HG03439 (cell line): ENCODE results near the gene VGLL3.
"Not testable (repeated sequence)": the region's sequence is repeated elsewhere in the genome, so short reads cannot be mapped to it uniquely, and the experiment has no call there.

Experiments
- ATAC-seq: cut with Tn5 transposase; IDR thresholded peaks from one replicate; pipeline ENCODE4 v1.9.1; 2021; ENCODE audit warnings: mild to moderate bottlenecking, moderate library complexity; ENCODE audit not compliant: unreplicated experiment

The VGLL3 gene, protein sequence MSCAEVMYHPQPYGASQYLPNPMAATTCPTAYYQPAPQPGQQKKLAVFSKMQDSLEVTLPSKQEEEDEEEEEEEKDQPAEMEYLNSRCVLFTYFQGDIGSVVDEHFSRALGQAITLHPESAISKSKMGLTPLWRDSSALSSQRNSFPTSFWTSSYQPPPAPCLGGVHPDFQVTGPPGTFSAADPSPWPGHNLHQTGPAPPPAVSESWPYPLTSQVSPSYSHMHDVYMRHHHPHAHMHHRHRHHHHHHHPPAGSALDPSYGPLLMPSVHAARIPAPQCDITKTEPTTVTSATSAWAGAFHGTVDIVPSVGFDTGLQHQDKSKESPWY

DNA sequence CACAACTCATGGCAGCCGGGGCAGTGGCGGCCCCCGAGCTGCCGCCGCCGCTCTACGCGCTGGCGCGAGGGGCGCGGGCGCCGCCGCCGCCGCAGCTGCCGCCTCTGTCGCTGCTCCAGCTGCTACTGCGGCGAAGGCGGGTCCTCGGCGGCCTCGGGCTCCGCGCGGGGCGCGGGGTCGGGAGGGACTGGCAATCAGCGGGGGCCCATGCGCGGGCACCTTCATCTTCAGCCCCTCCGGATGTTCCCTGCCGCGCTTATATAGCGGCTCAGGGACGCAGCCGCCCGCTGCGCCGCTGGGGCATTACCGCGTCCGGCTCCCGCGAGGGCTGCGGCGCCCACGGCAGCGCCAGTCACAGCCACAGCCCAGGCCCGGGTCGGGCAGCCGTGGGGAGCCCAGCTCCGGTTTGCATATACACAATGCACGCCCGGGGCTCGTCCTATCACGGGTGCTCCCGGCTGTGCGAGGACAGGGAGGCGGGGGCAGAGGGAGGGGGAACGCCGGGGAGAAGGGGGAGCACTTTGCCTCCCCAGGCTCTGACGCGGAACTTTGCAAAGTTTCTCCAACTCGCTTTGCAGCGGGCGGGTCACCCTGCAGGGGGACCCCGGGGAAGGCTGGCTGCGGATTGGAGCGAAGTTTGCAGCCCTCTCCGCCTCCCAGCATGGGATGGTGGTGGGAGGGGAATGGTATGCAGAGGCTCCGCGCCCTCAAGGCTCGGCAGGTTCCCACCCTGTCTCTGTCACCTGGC is at the start of gene VGLL3:
TSS of gene VGLL3 (minus strand) at position 416 of the 748 bp plus-strand sequence. CDS start at position 10, 406 bp downstream.
- ATAC-seq: no peak

DNA sequence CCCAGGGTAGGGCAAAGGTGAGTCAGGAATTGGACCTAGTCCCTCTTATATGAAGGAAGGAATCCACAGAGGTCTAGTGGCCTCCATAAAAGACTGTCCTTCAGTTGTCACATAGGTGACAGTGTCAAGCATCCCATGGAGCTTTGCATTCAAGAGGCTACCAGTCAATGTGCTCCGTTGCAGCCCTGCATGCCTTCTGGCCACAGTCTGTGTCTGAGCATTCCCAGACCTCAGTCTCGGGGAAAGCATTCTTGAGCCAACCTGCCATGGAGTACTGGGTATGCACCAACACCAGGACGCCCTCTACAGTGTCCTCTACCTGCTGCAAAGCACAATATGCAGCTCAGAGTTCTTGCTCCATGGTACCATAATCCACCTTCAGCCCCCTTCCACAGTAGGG is 46.7 kb upstream of the VGLL3 start:
- no peak for ATAC-seq

DNA sequence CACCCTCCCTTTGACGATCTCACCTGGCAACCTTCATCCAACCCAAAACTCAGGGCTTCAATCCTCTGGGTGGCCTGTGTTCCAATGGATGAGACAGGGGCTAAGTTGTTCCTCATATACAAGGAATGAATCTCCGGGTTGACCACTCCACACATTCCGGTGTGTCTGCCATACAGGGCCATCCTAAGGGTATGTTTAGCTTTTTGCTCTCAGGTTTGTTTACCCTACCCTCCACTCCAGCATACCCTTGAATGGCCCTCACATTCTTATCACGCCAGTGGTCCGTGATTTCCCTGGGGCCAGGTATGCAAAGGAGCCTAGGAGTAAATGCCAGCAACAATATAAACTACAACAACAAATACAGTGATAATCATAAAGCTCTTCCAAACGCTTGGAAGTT is 45.7 kb upstream of the VGLL3 start:
- ATAC-seq: no peak

DNA sequence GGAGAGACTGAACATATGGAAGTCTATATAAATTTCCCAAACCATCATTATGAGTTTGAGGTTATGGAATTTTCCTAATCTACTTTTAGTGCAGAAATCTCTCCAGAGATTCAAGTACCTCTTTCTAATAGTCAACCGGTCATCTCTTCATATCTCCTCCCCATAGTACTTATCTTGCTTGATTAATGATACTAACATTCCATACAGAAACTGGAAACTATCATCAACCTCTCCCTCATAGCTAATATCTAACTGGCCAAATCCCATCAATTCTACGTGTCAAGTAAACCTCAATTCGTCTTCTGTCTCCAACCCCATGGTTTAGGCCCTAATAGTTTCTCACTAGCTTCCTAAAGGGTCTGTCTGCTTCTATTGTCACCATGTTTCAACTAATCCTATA is 44.4 kb upstream of the VGLL3 start:
- no peak for ATAC-seq

DNA sequence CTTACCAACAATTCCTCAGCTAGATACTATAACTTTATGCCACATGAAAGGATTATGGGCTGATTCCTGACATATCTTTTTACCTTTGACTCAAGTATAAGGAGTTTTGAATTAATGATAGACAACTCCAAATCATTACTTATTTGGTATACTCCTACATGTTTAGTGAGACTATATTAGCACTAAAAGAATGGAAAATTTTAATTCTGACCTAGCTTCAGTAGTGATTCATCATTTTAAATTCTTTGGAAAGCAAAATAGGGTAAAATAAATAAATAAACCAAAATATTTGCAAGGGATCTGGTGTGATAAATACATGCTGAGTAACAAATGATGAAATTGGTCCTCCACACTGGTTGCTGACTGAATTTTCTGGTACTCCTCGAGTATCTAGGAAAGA is 42.3 kb upstream of the VGLL3 start:
- no peak for ATAC-seq

DNA sequence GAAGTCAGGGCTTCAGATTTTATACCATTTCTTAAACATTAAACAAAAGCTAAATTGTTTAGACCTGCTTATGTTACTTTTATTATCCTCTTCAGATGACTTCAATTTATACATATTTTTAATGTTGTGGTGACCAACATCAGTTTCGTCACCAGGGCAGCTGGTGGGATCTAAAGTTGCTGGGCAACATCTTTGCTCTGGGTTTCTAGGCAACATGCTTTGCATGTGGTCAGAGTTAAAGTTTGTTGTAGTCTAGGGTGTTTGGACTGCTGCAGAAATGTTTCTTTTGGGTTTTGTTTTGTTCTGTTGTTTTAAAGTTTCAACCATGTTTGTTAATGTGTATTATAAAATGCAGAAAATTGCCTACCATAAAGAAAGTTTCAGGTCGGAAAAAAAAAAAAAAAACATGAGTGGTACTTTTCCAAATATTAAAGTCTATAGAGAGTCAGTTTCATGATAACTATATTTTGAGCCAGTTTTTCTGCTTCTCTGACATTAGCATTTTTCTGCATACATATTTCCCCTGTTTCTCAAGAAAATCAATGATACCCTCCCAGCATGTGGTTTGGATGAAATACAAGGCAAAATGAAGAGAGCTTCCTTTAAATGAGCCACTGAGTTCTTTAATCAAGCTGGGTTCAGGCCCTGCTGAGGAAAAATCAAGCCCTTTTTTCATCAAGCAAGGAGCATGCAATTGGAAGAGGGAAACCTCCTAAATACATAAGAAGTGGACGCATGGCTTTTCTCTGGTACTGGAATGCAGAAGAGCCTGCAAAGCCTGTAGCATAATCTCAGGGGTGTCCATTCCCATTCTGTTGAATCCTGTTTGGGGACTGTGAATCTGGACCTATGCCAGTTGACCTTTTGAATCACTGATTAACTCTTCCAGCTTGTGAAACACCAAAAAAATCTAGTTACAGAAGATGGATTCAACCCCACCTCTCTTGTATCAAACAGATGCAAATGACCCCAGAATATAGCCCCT is 35.0 kb upstream of the VGLL3 start:
- no peak for ATAC-seq

DNA sequence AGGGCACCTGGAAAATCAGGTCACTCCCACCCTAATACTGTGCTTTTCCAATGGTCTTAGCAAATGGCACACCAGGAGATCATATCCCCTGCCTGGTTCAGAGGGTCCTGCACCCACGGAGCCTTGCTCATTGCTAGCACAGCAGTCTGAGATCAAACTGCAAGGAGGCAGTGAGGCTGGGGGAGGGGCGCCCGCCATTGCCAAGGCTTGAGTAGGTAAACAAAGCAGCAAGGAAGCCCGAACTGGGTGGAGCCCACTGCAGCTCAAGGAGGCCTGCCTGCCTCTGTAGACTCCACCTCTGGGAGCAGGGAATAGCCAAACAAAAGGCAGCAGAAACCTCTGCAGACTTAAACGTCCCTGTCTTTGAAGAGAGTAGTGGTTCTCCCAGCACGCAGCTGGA is 26.4 kb upstream of the VGLL3 start:
- not testable (repeated sequence) for ATAC-seq

DNA sequence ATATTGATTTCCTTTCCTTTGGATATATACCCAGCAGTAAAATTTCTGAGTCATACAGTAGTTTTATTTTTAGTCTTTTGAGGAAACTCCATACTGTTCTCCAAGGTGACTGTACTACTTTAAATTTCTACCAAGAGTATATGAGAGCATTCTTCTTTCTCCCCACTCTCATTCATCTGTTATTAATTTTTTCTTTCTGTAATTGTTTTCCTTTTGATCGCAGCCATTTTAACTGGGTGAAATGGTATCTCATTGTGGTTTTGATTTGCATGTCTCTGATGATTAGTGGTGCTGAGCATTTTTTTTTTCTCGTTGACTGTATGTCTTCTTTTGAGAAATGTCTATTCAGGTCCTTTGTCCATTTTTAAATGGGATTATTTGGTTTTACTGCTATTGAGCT is 18.3 kb upstream of the VGLL3 start:
- ATAC-seq: no peak

DNA sequence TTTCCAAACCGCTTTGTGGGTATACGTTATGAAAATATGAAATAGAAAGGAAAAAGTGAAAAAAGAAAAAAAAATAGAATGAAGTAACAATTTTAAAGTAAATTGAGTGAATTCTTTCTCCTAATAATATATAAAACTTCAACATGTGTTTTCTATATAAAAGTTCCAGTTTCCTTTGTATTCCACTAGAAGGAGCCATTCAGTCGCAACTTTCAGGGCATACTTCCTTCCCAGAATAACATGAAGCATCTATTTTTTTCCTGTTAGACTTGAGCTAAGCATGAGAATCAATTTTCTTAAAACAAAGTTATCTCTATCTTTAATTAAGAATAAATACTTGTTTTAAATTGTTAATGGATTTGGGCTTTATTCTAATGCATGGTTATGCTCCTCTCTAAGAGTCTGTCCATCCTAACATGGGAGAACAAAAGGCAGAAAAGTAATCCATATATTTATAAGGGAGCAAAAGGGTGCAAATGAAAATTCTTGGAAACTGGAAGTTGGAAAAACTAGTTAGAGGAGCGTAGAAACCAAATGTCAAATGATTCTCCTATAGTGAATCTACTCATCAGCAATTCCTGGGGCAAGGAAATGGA is 16.0 kb upstream of the VGLL3 start:
- no peak for ATAC-seq

DNA sequence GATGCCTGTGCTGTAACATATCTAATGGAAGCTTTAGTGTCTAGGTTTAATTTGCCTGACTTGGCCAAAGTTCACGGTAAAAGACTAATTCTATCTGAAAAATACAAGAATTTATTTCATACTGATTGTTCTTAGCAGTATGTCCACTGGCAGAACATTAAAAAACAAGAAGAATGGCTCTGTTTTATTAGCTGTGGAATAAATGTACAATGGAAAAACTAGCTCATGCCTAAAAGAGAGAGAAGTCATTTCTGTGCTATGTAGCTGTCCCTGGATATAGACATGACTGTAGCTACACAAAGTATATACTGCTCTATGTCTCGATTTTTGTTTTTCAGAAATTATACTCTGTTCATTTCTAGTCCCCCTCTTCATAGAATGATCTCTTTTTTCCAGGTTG is 13.9 kb upstream of the VGLL3 start:
- no peak for ATAC-seq

DNA sequence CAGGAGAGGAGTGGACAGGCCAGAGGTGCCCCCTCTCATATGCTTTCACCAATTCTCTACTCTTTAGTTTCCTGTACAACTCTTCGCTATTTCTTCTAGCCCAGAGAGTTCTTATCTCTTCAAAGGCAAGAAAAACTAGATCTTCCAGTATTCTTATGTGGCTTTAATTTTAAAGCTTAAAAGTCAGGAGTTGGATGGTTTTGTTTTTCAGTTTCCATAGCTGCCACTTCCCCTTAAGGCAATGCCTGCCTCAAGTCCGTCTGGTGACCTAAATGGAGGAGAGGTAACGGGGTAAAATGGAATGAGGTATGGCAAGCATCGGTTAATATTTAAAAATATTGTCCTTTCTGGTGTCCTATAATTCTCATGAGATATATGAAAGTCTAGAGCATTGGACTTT is 11.4 kb upstream of the VGLL3 start:
- no peak for ATAC-seq

DNA sequence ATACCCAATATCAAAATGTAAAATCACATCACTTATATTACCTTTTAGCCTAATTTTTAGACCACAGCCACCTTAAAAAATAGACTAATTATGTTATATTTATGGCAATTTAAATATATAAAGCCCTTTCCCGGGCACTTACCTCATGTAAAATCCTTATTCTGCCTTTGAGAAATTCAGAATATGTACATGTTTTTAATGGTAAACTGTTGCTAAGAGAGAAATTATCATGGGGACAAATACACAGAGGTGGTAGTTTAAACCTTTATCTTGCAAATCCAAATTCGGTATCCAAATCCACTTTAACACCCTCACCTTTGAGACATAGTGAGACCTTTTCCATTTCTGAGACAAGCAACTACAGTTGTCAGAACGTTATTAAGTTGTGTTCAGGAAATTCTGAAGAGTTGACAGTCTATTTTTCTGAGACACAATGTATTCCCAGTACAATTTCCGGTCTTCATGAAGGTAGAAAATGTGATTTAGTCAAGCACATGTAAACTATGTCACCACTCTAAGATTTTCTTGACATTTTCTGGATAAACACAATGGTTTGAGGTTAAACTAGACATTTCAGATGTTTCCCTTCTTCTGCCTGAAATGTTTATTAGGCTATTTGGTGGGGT is 10.6 kb upstream of the VGLL3 start:
- ATAC-seq: no peak

DNA sequence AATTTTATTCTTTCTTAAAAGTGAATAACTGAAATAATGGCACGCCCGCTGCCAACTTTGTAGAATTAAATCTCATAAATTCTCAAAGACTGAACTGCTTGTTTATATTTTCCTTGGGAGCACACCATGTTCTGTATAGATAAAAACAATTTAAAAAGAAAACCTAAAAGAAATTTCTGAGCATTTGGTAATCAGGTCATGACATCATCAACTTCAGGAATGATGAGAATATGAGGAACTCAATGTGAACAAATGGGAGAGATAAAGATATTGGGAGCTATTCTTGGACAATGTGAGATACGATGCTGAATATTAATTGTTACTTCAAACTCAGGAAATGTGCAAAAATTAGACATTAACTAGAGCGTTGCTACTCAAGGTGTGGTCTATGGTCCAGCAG is 10.0 kb upstream of the VGLL3 start:
- no peak for ATAC-seq

DNA sequence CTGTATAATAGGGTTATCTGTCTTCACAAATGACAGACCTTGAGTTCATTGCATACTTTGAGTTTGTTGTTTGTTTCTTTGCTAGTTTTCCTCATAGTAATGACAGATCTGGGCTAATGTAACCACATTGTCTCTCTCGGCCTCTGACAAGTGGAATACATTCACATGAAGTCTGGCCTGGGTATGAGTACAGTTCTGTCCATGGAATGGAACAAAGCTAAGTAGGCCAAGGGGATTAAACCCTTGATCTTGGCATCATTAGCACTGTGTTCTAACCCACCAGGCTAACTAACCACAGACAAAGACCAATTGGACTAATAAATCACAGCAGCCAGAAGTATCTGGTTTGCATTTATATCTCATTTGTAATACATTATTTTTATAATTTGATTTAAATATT is 7.6 kb upstream of the VGLL3 start:
- no peak for ATAC-seq

DNA sequence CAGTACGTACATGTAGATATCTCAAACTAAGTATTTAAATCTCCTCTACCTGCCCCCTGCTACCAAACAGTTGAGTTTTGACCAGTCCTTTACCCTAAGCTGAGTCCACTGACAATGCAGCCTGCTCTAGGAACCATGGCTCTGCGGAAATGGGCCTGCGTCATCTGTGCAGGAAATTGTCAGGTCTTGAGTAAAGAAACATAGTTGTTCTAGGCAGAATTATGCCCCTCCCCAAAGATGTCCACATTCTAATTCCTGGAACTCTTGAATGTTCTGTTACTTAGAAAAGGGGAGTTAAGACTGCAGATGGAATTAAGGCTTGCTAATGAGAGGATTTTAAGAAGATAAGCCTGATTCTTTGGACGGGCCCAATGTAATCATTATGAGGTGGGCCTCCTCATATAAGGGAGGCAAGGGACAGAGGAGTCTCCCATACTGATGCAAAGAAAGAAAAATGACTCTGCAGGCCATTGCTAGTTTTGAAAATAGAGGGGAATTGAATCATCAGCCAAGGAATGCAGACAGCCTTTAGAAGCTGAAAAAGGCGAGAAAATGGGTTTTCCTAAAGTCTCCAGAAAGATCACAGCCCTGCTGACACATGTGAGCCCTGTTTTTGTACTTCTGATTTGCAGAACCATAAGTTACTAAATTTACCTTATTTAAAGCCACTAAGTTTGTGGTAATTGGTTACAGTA is 5.5 kb upstream of the VGLL3 start:
- no peak for ATAC-seq

DNA sequence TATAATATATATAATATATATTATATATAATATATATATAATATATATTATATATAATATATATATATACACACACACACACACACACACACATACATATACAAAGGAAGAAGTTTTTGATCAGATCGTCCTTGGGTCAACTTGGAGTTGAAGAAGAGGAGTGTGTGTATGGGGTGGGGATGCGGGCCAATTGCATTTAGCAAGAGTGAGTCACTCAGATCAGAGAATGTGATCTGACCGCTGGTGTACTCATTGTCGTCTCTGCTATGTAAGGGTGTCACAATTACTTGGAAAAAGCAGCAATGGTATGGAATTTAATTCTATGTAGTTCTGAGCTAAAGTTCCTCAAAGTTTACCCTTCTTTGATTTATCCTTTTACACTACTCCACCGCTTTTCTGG is 4.6 kb upstream of the VGLL3 start:
- ATAC-seq: no peak

DNA sequence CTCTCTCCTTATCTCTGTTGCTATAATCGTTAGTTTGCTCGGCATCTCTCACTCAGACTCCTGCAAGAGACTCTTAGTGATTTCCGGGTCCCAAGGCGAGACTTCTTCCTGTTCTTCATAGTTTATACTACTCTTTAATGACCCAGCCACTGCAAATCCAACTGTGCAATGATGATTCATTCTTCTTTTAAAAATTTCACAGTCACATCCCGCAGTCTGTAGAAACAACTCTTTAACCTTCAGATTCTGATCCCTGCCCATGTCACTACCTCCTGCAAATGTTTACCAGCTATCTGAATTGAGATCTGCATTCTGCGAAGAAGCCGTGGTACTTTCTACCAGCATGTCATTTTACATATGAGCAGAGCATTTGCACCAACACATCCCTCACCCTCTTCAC is 2.8 kb upstream of the VGLL3 start:
- ATAC-seq: no peak

DNA sequence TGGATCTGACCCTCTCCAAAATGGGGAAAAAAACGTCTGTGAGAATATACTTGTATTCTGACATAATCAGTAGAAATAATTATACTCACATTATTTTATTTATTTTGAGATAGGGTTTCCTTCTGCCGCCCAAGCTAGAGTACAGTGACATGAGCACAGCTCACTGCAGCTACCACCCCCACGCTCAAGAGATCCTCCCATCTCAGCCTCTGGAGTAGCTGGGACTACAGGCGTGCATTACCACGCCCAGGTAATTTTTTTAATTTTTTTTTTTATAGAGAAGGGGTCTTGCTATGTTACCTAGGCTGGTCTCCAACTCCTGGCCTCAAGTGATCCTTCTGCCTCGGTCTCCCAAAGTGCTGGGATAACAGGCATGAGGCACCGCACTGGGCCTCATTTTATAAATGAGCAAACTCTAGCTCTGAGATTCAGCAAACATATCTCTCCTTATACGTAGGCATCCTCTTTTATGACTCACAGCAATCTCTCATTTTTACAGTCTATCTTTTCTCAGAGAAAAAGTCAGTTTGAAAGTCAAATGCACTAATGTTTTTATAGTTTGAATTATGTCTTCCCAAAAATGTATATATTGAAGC is 989 bp upstream of the VGLL3 start:
- ATAC-seq: no peak

DNA sequence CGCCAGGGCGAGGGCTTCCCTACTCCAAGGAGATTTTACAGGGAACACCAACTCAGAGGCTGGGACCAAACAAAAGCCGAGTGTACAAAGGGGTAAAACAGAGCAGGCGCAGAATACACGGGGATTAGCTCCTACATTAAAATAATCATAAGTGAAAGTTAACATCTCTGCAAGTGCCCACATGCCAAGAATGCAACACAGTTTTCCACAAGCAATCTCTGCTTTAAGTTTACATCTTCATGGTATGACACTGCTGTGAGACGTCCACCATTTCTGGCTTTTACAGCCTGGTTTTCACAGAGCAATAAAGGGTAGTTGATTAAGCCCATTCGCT is 500 bp upstream of the VGLL3 start:
- no peak for ATAC-seq
